Measurements from ENCODE around the gene LRP1.

- TF ChIP-seq CTCF (IDR thresholded peaks at IDR 0.05; ENCODE audit: low read depth, low read length) (no peak), EZH2phosphoT487 (IDR thresholded peaks at IDR 0.05; ENCODE audit: low read depth) (no peak)
Observed at GRCh38 chr12:57094208-57095160, 33.8 kb upstream of the LRP1 start.

Measured in OCI-LY3 (cell line).